DOHH2 (cell line): Measurements from ENCODE around the gene CGN.

Experiments
- EZH2phosphoT487 ChIP-seq: fragments of 200-600 bp; sonication (generic); IDR thresholded peaks from 2 replicates; pipeline ENCODE4 v1.6.1; 2017; ENCODE audit warnings: borderline replicate concordance, mild to moderate bottlenecking, antibody characterized with exemption, low read length, moderate library complexity, mixed read lengths
- TF ChIP-seq, protein P1 (sequence below): fragments of 200-600 bp; sonication (generic); IDR thresholded peaks from one replicate; pipeline ENCODE4 v1.5.1; 2014; ENCODE audit warnings: antibody characterized with exemption, mild to moderate bottlenecking, low read depth, low read length; ENCODE audit not compliant: poor library complexity, severe bottlenecking

DNA sequence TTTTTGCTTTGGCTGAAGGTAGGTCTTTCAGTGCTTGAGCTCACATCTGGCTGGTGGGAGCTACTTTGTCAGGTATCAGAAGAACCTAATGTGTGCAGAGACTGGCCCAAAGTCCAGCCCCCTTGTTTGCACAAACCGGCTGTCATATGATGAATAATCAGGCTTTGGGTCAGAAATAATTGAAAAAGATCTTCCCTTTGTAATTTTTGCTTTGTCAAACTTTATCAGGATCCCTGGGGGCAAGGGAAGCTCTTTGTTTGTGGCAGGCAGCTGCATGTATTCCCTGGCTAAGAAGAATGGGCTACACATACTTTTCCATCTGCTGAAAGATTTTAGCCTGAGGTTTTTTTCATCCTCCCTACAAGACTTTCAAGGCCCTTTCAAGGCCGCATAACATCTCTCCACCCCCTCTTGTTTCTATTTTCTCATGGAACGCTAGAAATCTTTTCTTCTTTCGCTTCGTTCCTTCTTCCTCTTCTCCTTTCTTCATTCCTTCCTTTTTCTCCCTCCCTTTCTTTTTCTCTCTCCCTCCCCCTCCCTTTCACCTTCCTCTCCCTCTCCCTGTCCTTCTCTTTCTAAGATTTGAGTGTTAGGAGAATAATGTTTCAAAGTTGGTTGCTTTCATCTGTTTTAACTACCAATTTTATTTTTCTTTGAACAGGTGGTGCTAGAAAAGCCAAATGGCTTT is 54.5 kb downstream of the CGN start:
- TF ChIP-seq, protein P1, sequence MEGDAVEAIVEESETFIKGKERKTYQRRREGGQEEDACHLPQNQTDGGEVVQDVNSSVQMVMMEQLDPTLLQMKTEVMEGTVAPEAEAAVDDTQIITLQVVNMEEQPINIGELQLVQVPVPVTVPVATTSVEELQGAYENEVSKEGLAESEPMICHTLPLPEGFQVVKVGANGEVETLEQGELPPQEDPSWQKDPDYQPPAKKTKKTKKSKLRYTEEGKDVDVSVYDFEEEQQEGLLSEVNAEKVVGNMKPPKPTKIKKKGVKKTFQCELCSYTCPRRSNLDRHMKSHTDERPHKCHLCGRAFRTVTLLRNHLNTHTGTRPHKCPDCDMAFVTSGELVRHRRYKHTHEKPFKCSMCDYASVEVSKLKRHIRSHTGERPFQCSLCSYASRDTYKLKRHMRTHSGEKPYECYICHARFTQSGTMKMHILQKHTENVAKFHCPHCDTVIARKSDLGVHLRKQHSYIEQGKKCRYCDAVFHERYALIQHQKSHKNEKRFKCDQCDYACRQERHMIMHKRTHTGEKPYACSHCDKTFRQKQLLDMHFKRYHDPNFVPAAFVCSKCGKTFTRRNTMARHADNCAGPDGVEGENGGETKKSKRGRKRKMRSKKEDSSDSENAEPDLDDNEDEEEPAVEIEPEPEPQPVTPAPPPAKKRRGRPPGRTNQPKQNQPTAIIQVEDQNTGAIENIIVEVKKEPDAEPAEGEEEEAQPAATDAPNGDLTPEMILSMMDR = no peak
- TF ChIP-seq EZH2phosphoT487 = no peak
